ENCODE results near the gene NOP16. TPM values are rescaled to one million over a fixed set of nuclear protein-coding genes. Genes with fewer than 3 reads are reported as not detected.

Gene NOP16
- polyA plus RNA-seq, 1 experiment = 36.8 TPM

DNA sequence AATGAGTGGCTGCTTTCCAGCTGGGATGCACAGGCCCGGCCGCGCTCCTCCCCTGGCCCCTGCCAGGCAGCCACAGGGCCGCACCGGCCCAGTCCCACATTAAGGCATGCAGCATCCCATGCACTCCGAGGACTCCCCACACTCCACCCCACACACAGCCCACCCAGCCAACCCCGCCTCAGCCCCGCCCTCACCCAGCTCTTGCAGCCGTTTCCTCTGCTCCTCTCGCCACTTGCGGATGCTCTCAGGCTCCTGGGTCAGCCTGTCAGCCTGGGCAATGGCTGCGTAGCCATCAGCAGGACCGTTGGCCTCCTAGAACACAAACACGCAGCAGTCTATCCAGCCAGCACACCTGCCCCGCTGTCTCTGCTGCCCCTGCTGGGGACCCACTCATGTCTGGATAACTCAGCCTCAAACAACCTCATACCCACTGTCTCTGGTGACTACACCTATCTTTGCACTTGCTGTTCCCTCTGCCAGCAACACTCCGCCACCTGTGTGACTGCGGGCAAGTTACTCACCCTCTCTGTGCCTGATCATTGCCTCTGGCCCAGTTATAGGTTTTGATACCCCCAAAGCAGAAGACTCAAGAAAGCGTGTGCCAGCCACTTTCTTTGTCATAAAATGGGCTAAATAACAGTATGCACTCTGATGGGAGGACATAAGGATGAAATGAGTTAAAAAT is 9.5 kb upstream of the NOP16 start:
- no peak for DNase-seq (ENCODE audit: low read depth)
- H3K4me3 ChIP-seq (ENCODE audit: low read depth, low read length) = no peak overlapping the region
- H3K36me3 ChIP-seq (ENCODE audit: control insufficient read depth, insufficient read depth, low read length) = peaks cover 16% of the 10 kb centered on the region
- ChIA-PET CTCF (no interaction called here), POLR2A (no interaction called here)
- H3K27me3 ChIP-seq (ENCODE audit: control insufficient read depth, insufficient read depth, low read length) = no peaks in the 10 kb centered on the region
- TF ChIP-seq, protein P1, sequence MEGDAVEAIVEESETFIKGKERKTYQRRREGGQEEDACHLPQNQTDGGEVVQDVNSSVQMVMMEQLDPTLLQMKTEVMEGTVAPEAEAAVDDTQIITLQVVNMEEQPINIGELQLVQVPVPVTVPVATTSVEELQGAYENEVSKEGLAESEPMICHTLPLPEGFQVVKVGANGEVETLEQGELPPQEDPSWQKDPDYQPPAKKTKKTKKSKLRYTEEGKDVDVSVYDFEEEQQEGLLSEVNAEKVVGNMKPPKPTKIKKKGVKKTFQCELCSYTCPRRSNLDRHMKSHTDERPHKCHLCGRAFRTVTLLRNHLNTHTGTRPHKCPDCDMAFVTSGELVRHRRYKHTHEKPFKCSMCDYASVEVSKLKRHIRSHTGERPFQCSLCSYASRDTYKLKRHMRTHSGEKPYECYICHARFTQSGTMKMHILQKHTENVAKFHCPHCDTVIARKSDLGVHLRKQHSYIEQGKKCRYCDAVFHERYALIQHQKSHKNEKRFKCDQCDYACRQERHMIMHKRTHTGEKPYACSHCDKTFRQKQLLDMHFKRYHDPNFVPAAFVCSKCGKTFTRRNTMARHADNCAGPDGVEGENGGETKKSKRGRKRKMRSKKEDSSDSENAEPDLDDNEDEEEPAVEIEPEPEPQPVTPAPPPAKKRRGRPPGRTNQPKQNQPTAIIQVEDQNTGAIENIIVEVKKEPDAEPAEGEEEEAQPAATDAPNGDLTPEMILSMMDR (IDR thresholded peaks at IDR 0.05; ENCODE audit: insufficient read depth, low read depth, low read length) = no peak

DNA sequence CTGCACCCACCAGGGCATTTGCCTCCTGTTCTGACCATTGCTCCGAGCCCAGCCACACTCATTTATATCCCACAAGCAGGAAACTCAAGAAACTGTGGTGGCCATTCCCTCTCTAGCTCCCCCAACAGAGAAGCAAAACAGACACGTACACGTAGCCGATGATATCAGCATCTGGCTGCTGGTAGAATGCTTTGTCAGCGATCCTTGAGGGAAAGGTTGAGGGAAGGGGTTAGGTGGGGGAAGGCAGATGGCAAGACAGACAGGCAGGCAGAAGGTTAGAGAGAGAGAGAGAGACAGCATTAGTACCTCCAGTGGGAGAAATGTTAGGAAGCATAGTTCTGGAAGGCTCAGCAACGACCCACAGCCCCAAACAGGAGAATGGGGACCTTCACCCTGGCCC is 7.9 kb upstream of the NOP16 start:
- DNase-seq (ENCODE audit: low read depth) = no peak
- Histone ChIP-seq H3K27me3 (ENCODE audit: control insufficient read depth, insufficient read depth, low read length) (no peaks in the 10 kb centered on the region), H3K4me3 (ENCODE audit: low read depth, low read length) (no peak overlapping the region), H3K36me3 (ENCODE audit: control insufficient read depth, insufficient read depth, low read length) (peaks cover 24% of the 10 kb centered on the region)
- CTCF ChIA-PET = no interaction called here
- TF ChIP-seq, protein P1 (IDR thresholded peaks at IDR 0.05; ENCODE audit: insufficient read depth, low read depth, low read length) = no peak
- POLR2A ChIA-PET = no interaction called here

DNA sequence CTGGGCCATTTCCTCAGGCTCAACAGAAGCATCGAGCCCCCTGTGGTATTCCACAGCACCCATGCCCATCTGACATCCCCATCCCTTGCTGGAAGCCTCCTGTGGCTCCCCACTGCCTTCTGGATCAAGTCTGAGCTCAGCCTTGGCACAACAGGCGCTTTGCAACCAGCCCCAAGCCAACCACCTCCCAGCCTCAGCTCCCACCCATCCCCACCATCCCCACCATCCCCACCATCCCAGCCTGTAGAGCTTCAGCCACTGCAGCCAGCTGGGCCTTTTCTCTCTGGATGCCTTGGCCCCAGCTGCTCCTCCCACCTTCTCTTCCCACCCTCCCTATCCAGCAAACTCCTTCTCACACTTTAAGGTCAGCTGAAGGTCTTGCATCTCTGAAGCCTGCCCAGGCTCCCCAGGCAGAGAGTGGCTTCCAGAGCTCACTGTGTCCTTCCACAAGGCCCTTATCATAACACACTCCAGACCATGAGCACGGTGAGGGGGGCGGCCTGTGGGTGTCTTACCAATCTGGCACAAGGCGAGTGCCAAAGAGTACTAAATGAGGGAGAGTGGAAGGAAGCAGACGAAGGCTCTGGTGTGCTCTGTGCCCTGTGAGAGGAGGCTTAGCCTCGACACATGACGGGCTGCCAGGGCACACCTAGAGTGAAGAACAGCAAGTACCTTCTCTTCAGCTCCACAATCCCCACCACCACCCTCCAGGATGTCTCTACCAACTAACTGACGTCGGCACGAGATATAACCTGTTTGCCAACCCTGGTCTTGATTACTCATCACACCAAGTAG is 6.7 kb upstream of the NOP16 start:
- Histone ChIP-seq H3K27me3 (ENCODE audit: control insufficient read depth, insufficient read depth, low read length) (no peaks in the 10 kb centered on the region), H3K36me3 (ENCODE audit: control insufficient read depth, insufficient read depth, low read length) (peaks cover 27% of the 10 kb centered on the region), H3K4me3 (ENCODE audit: low read depth, low read length) (no peak overlapping the region)
- POLR2A ChIA-PET = interaction anchor here (0.6 kb wide), 1 partner anchor 601 kb away, joined by 6 read pairs; no protein-coding TSS in a partner anchor
- CTCF ChIA-PET = interaction anchor here (0.7 kb wide), 1 partner anchor 35 kb away, joined by 3 read pairs; no protein-coding TSS in a partner anchor
- TF ChIP-seq, protein P1 (IDR thresholded peaks at IDR 0.05; ENCODE audit: insufficient read depth, low read depth, low read length) = no peak
- DNase-seq (ENCODE audit: low read depth) = no peak

DNA sequence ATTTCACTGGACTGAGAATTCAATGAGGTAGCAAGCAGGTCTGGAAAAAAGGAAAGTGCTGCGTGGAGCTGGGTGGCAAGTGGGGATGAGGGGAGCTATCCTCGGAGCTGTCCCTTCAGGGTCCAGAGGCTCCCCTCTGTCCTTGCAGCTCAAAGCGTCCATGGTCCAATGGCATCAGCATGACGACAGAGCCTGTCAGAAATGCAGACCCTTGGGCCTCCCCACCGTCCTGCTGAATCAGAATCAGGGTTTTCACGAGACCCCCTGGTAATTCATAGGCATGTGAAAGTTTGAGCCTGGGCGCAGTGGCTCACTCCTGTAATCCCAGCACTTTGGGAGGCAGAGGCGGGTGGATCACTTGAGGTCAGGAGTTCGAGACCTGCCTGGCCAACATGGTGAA is 5.7 kb upstream of the NOP16 start:
- no peak overlapping the region for H3K4me3 ChIP-seq (ENCODE audit: low read depth, low read length)
- POLR2A ChIA-PET = no interaction called here
- DNase-seq (ENCODE audit: low read depth) = no peak
- no peaks in the 10 kb centered on the region for H3K27me3 ChIP-seq (ENCODE audit: control insufficient read depth, insufficient read depth, low read length)
- peaks cover 27% of the 10 kb centered on the region for H3K36me3 ChIP-seq (ENCODE audit: control insufficient read depth, insufficient read depth, low read length)
- TF ChIP-seq, protein P1 (IDR thresholded peaks at IDR 0.05; ENCODE audit: insufficient read depth, low read depth, low read length) = no peak
- CTCF ChIA-PET = no interaction called here

DNA sequence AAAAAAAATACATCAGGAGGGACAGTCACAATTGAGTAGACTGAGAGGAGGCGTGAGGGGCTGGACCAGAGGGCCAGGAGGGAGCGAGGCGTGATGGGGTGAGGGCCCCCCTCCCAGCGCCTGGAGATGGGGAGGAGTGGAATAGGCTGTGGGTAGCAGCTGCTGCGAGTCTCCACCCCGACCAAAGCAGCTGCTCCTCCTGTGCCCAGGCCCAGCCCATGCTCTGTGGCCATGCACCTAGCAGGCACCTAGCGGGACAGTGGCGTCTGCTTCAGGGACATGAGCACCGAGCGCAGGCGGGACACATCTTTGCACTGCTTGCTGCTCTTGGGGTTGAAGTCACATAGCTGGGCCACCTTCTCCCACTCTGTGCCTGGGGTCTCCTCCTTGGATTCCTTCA is 4.1 kb upstream of the NOP16 start:
- H3K27me3 ChIP-seq (ENCODE audit: control insufficient read depth, insufficient read depth, low read length) = no peaks in the 10 kb centered on the region
- TF ChIP-seq, protein P1 (IDR thresholded peaks at IDR 0.05; ENCODE audit: insufficient read depth, low read depth, low read length) = no peak
- no peak overlapping the region for H3K4me3 ChIP-seq (ENCODE audit: low read depth, low read length)
- H3K36me3 ChIP-seq (ENCODE audit: control insufficient read depth, insufficient read depth, low read length) = peaks cover 22% of the 10 kb centered on the region
- no peak for DNase-seq (ENCODE audit: low read depth)
- ChIA-PET CTCF (no interaction called here), POLR2A (no interaction called here)
